ENCODE results near the gene CFAP58.

DNA sequence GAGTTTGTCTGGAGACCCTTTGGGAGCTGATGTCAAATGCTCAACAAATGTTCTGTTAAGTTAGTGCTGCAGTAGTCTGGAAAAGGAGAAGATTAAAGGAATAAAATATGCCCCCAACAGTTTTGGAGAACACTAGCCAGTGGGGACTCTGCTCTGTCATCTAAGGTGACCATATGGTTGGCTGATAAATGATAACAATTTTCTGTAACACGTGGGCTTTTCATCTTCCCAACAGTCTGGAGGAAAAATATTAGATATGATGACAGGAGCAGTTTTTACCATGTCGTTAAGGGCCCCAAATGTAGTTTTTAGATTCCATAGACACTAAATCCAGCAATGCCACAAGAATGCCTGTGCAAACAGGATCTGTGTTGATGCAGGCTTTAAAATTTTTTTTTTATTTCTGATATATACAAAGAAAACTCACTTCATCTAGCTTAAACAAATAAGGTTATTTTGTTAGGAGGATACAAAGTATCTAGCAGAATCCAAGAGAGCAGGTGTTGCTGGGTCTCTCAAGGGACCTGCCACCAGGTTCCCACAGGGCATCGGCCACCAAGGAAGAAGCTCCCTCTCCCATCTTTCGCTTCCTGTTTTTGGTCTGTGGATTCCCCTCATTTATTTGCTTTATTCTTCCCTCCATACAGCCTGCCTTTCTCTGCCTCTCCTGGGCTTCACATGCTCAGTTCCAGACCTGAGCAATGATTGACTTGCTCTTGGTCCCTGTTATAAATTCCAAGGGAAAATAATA is 6.2 kb upstream of the CFAP58 start:
- no peak for TF ChIP-seq CTCF (IDR thresholded peaks at IDR 0.05 in 4 of 5, conservative IDR thresholded peaks at IDR 0.05 in 1 of 5)
- no peak for TF ChIP-seq POLR2A (IDR thresholded peaks at IDR 0.05)
